Activated B cell treated with CpG ODN at 0.5 μM for 24 hours (primary cell): ENCODE measurements around the gene SAMD4A. TPM values are rescaled to one million over a fixed set of nuclear protein-coding genes. Genes with fewer than 3 reads are reported as not detected.

ENCODE experiments used
- ATAC-seq: fragments of 200-7000 bp; cut with Tn5 transposase; one replicate; pipeline ENCODE4 v1.10.0; 2021; ENCODE audit warnings: low read depth, mild to moderate bottlenecking, moderate library complexity
- CTCF ChIA-PET: fragments of 350-600 bp; sonication (Branson Sonifier 250); formaldehyde crosslinking; loops from one replicate; lab custom pipeline; 2021; ENCODE audit warnings: antibody characterized with exemption; lab: Charles Lee
- POLR2A ChIA-PET: fragments of 350-600 bp; sonication (Branson Sonifier 250); formaldehyde crosslinking; loops from one replicate; lab custom pipeline; 2021; ENCODE audit warnings: antibody characterized with exemption; lab: Charles Lee
- DNase-seq: peaks from one replicate; pipeline ENCODE4 v3.0.0; 2022
- H3K27ac Mint-ChIP-seq: one replicate; pipeline ENCODE4 v1.8.0; 2020; ENCODE audit warnings: mixed read lengths
- H3K27me3 Mint-ChIP-seq: one replicate; pipeline ENCODE4 v1.8.0; 2021; ENCODE audit warnings: mixed read lengths
- H3K36me3 Mint-ChIP-seq: one replicate; pipeline ENCODE4 v1.8.0; 2021; ENCODE audit warnings: low read depth, mixed read lengths
- H3K4me1 Mint-ChIP-seq: one replicate; pipeline ENCODE4 v1.8.0; 2021; ENCODE audit warnings: mixed read lengths
- H3K4me3 Mint-ChIP-seq: one replicate; pipeline ENCODE4 v1.8.0; 2020; ENCODE audit warnings: mild to moderate bottlenecking, mixed read lengths
- H3K9me3 Mint-ChIP-seq: one replicate; pipeline ENCODE4 v1.8.0; 2020; ENCODE audit warnings: mixed read lengths
- CTCF ChIP-seq: fragments of 200-600 bp; IDR thresholded peaks from one replicate; pipeline ENCODE4 v1.8.0; 2022; ENCODE audit warnings: antibody characterized with exemption, mild to moderate bottlenecking
- intact Hi-C: fragments of 100-400 bp; cut with micrococcal nuclease; formaldehyde crosslinking; loops from one replicate; pipeline ENCODE4 v1.15.1; 2024
- total RNA-seq: library from RNA; stranded (reverse); gene quantifications from 2 replicates; pipeline ENCODE4 v1.2.3, GENCODE V29; 2022

Gene SAMD4A
- total RNA-seq, 1 donor from 2014 or later: 8.7 TPM

- no peaks in the 10 kb centered on the region for H3K36me3 Mint-ChIP-seq
- no peak overlapping the region for H3K27ac Mint-ChIP-seq
- ATAC-seq: no peak
- no peak for TF ChIP-seq CTCF
- ChIA-PET POLR2A (no interaction called here), CTCF (no interaction called here)
- DNase-seq: no peak
- H3K9me3 Mint-ChIP-seq: no peaks in the 10 kb centered on the region
- H3K4me1 Mint-ChIP-seq: peaks cover 5% of the 10 kb centered on the region
- no peaks in the 10 kb centered on the region for H3K27me3 Mint-ChIP-seq
- no peak overlapping the region for H3K4me3 Mint-ChIP-seq
- intact Hi-C loops: no loop called here
These were observed 79.7 kb downstream of the SAMD4A start for GRCh38 chr14:54646626-54647025.

- DNase-seq (no peak), ATAC-seq (no peak)
- no peaks in the 10 kb centered on the region for H3K36me3 Mint-ChIP-seq
- ChIA-PET CTCF (no interaction called here), POLR2A (no interaction called here)
- H3K27ac Mint-ChIP-seq: no peak overlapping the region
- intact Hi-C loops: no loop called here
- H3K4me1 Mint-ChIP-seq: peaks cover 5% of the 10 kb centered on the region
- no peaks in the 10 kb centered on the region for H3K27me3 Mint-ChIP-seq
- no peak for TF ChIP-seq CTCF
- H3K9me3 Mint-ChIP-seq: no peaks in the 10 kb centered on the region
- no peak overlapping the region for H3K4me3 Mint-ChIP-seq
These were observed 80.5 kb downstream of the SAMD4A start for GRCh38 chr14:54647378-54647777.

- ChIA-PET CTCF (no interaction called here), POLR2A (no interaction called here)
- intact Hi-C loops: no loop called here
- Mint-ChIP-seq H3K4me1 (peaks cover 5% of the 10 kb centered on the region), H3K27me3 (no peaks in the 10 kb centered on the region), H3K36me3 (no peaks in the 10 kb centered on the region), H3K27ac (no peak overlapping the region), H3K9me3 (no peaks in the 10 kb centered on the region), H3K4me3 (no peak overlapping the region)
- DNase-seq: no peak
- ATAC-seq: no peak
- TF ChIP-seq CTCF: no peak
These were observed 82.1 kb downstream of the SAMD4A start for GRCh38 chr14:54649056-54649455.

GRCh38 chr14:54650331-54650958 is 83.5 kb downstream of the SAMD4A start:
- no peak for TF ChIP-seq CTCF
- Mint-ChIP-seq H3K4me3 (no peak overlapping the region), H3K27ac (no peak overlapping the region), H3K27me3 (no peaks in the 10 kb centered on the region), H3K9me3 (no peaks in the 10 kb centered on the region), H3K36me3 (no peaks in the 10 kb centered on the region), H3K4me1 (peaks cover 5% of the 10 kb centered on the region)
- intact Hi-C loops: loop anchor here (5.0 kb wide), 1 partner anchor 62 kb away; no protein-coding TSS in a partner anchor
- ATAC-seq (no peak), DNase-seq (no peak)
- ChIA-PET POLR2A (no interaction called here), CTCF (no interaction called here)

- ATAC-seq (no peak), DNase-seq (no peak)
- ChIA-PET POLR2A (no interaction called here), CTCF (no interaction called here)
- intact Hi-C loops: loop anchor here (5.0 kb wide), 1 partner anchor 61 kb away; no protein-coding TSS in a partner anchor
- Mint-ChIP-seq H3K27me3 (no peaks in the 10 kb centered on the region), H3K9me3 (no peaks in the 10 kb centered on the region), H3K27ac (no peak overlapping the region), H3K36me3 (no peaks in the 10 kb centered on the region), H3K4me3 (no peak overlapping the region), H3K4me1 (peaks cover 5% of the 10 kb centered on the region)
- no peak for TF ChIP-seq CTCF
These were observed 84.0 kb downstream of the SAMD4A start for GRCh38 chr14:54650959-54651351.
